Right cardiac atrium (tissue), 5 donors: ENCODE measurements around the gene ZNF460. TPM values are rescaled to one million over a fixed set of nuclear protein-coding genes. Genes with fewer than 3 reads are reported as not detected.

ENCODE experiments used
- polyA plus RNA-seq: library from polyadenylated mRNA; stranded (reverse); fragments of 200-250 nt; gene quantifications from one replicate; pipeline ENCODE4 v1.2.3, GENCODE V29; 2013
- total RNA-seq, 4 donors: library from RNA; stranded (reverse); fragmentation: NEBNext Ultra II Directional; extraction: Animal tissue kit (Norgen Biotek cat#: 25700); gene quantifications; one replicate each; pipeline ENCODE4 v1.2.1, GENCODE V29; 2021
- donor health status: healthy with polysubstance abuse.
- donor health status: DM: no; HTN: yes; CAD: no.
- donor health status: DM: no; HTN: no; CAD: no.
- donor health status: DM: no; HTN: yes; CAD: no; lungs with severe emphysema.
- donor health status: DM: yes; HTN: yes; CAD: no.

Gene ZNF460
- total and polyA plus RNA-seq, 5 donors: 3.5 to 46.5 (median 34.3) TPM

Other genes with a start within 250 kb of the ZNF460 start
- gene USP29, start 160.5 kb upstream of the ZNF460 start, total RNA-seq: not detected
- not detected for gene USP29, start 160.5 kb upstream of the ZNF460 start, polyA plus RNA-seq
- not detected for gene ZIM3, start 135.3 kb upstream of the ZNF460 start, total RNA-seq
- not detected for gene ZIM3, start 135.3 kb upstream of the ZNF460 start, polyA plus RNA-seq
- gene DUXA, start 113.0 kb upstream of the ZNF460 start, total RNA-seq: not detected
- gene DUXA, start 113.0 kb upstream of the ZNF460 start, polyA plus RNA-seq: not detected
- gene ZNF264, start 89.0 kb upstream of the ZNF460 start, total RNA-seq: 10 to 100 TPM; 16.9 to 26.8 (median 18.7) TPM
- 4.4 TPM for gene ZNF264, start 89.0 kb upstream of the ZNF460 start, polyA plus RNA-seq
- 1 to 10 TPM; 1.5 to 2.0 (median 1.6) TPM for gene AURKC, start 49.5 kb upstream of the ZNF460 start, total RNA-seq
- gene AURKC, start 49.5 kb upstream of the ZNF460 start, polyA plus RNA-seq: 1.2 TPM
- 10 to 100 TPM in 2 of 4 donors, 1 to 10 TPM in 2; 9.3 to 14.6 (median 10.0) TPM for gene ZNF805, start 39.9 kb upstream of the ZNF460 start, total RNA-seq
- 1.3 TPM for gene ZNF805, start 39.9 kb upstream of the ZNF460 start, polyA plus RNA-seq
- 1 to 10 TPM; 5.8 to 7.6 (median 6.6) TPM for gene ZNF543, start 40.0 kb downstream of the ZNF460 start, total RNA-seq
- gene ZNF543, start 40.0 kb downstream of the ZNF460 start, polyA plus RNA-seq: 2.1 TPM
- gene ZNF304, start 70.8 kb downstream of the ZNF460 start, total RNA-seq: 10 to 100 TPM in 3 of 4 donors, 1 to 10 TPM in 1; 8.5 to 12.6 (median 11.2) TPM
- 3.9 TPM for gene ZNF304, start 70.8 kb downstream of the ZNF460 start, polyA plus RNA-seq
- 10 to 100 TPM; 10.8 to 14.5 (median 11.7) TPM for gene TRAPPC2B, start 83.1 kb downstream of the ZNF460 start, total RNA-seq
- gene TRAPPC2B, start 83.1 kb downstream of the ZNF460 start, polyA plus RNA-seq: 38.6 TPM
- 1 to 10 TPM; 3.0 to 5.6 (median 4.6) TPM for gene ZNF547, start 83.1 kb downstream of the ZNF460 start, total RNA-seq
- gene ZNF547, start 83.1 kb downstream of the ZNF460 start, polyA plus RNA-seq: 2.7 TPM
- 10 to 100 TPM; 13.4 to 20.1 (median 16.8) TPM for gene ZNF548, start 109.4 kb downstream of the ZNF460 start, total RNA-seq
- 10.7 TPM for gene ZNF548, start 109.4 kb downstream of the ZNF460 start, polyA plus RNA-seq
- gene ZNF17, start 130.7 kb downstream of the ZNF460 start, total RNA-seq: 10 to 100 TPM in 3 of 4 donors, 1 to 10 TPM in 1; 8.7 to 12.1 (median 10.8) TPM
- gene ZNF17, start 130.7 kb downstream of the ZNF460 start, polyA plus RNA-seq: 3.6 TPM
- gene ZNF749, start 154.8 kb downstream of the ZNF460 start, total RNA-seq: 1 to 10 TPM; 2.5 to 5.4 (median 3.3) TPM
- gene ZNF749, start 154.8 kb downstream of the ZNF460 start, polyA plus RNA-seq: 1.9 TPM
- 1 to 10 TPM; 3.3 to 4.3 (median 3.4) TPM for gene VN1R1, start 176.7 kb downstream of the ZNF460 start, total RNA-seq
- gene VN1R1, start 176.7 kb downstream of the ZNF460 start, polyA plus RNA-seq: 2.3 TPM
- gene ZNF772, start 197.1 kb downstream of the ZNF460 start, total RNA-seq: 10 to 100 TPM; 19.7 to 23.5 (median 21.1) TPM
- 5.3 TPM for gene ZNF772, start 197.1 kb downstream of the ZNF460 start, polyA plus RNA-seq
- 10 to 100 TPM in 1 of 4 donors, 1 to 10 TPM in 3; 8.2 to 10.2 (median 8.9) TPM for gene ZNF419, start 207.3 kb downstream of the ZNF460 start, total RNA-seq
- 6.7 TPM for gene ZNF419, start 207.3 kb downstream of the ZNF460 start, polyA plus RNA-seq
- 1 to 10 TPM; 5.7 to 7.6 (median 6.9) TPM for gene ZNF773, start 219.5 kb downstream of the ZNF460 start, total RNA-seq
- gene ZNF773, start 219.5 kb downstream of the ZNF460 start, polyA plus RNA-seq: 3.8 TPM
- 1 to 10 TPM; 4.4 to 4.8 (median 4.5) TPM for gene ZNF549, start 246.9 kb downstream of the ZNF460 start, total RNA-seq
- gene ZNF549, start 246.9 kb downstream of the ZNF460 start, polyA plus RNA-seq: 2.0 TPM